Measurements from ENCODE around the gene MNT. TPM values are rescaled to one million over a fixed set of nuclear protein-coding genes. Genes with fewer than 3 reads are reported as not detected.

The MNT gene
- total and polyA plus RNA-seq, 8 donors: 10.9 to 31.9 (median 16.3) TPM

GRCh38 chr17:2398182-2398581 lies 2.7 kb downstream of the MNT start:
- H3K4me3 ChIP-seq: peak overlapping the region in 1 of 2 donors; percentile 92
- no peaks in the 10 kb centered on the region for H3K27me3 ChIP-seq
- TF ChIP-seq CTCF (IDR thresholded peaks at IDR 0.05): no peak
- no peak for DNase-seq
- H3K36me3 ChIP-seq: no peaks in the 10 kb centered on the region
- H3K9me3 ChIP-seq: no peaks in the 10 kb centered on the region
- H3K27ac ChIP-seq: peak overlapping the region; percentile 99 to 100
- peaks cover 44 to 67% of the 10 kb centered on the region in 2 donors for H3K4me1 ChIP-seq
- no peak for ATAC-seq
- intact Hi-C loops (cut with DNase I): no loop called here

- Histone ChIP-seq H3K27me3 (no peaks in the 10 kb centered on the region), H3K4me3 (peak overlapping the region; percentile 7 to 92), H3K27ac (peak overlapping the region; percentile 99 to 100), H3K4me1 (peaks cover 42 to 60% of the 10 kb centered on the region in 2 donors), H3K36me3 (no peaks in the 10 kb centered on the region), H3K9me3 (no peaks in the 10 kb centered on the region)
- DNase-seq (peak in 2 of 4 donors; percentile 39 to 54), ATAC-seq (no peak)
- no peak for TF ChIP-seq CTCF (IDR thresholded peaks at IDR 0.05)
- intact Hi-C loops (cut with DNase I): no loop called here
Measured at GRCh38 chr17:2397247-2398171, 3.4 kb downstream of the MNT start.

- Histone ChIP-seq H3K4me1 (peaks cover 45 to 61% of the 10 kb centered on the region in 2 donors), H3K9me3 (no peaks in the 10 kb centered on the region), H3K36me3 (no peaks in the 10 kb centered on the region), H3K27me3 (no peaks in the 10 kb centered on the region), H3K4me3 (peak overlapping the region; percentile 21 to 44), H3K27ac (peak overlapping the region; percentile 99 to 100)
- TF ChIP-seq CTCF (IDR thresholded peaks at IDR 0.05): no peak
- peak; percentile 88 to 99 (median 96) for DNase-seq
- ATAC-seq: peak; percentile 33
- intact Hi-C loops (cut with DNase I): no loop called here
Measured at GRCh38 chr17:2396568-2397246, 4.2 kb downstream of the MNT start.

GRCh38 chr17:2396192-2396567 lies 4.7 kb downstream of the MNT start:
- H3K4me3 ChIP-seq: peak overlapping the region; percentile 21 to 44
- no peaks in the 10 kb centered on the region for H3K27me3 ChIP-seq
- peaks cover 50 to 66% of the 10 kb centered on the region in 2 donors for H3K4me1 ChIP-seq
- ATAC-seq: no peak
- intact Hi-C loops (cut with DNase I): no loop called here
- H3K9me3 ChIP-seq: no peaks in the 10 kb centered on the region
- no peak for TF ChIP-seq CTCF (IDR thresholded peaks at IDR 0.05)
- no peaks in the 10 kb centered on the region for H3K36me3 ChIP-seq
- DNase-seq: no peak
- peak overlapping the region; percentile 99 to 100 for H3K27ac ChIP-seq
